GM12874 (cell line): Measurements from ENCODE around the gene CLPTM1L.

ENCODE experiments used
- TF ChIP-seq, protein P1 (sequence below): IDR thresholded peaks from 2 replicates; pipeline ENCODE4 v1.5.1; 2011; ENCODE audit warnings: low read depth, mild to moderate bottlenecking, control low read depth, low read length, moderate library complexity; ENCODE audit not compliant: insufficient read depth

The CLPTM1L gene

DNA sequence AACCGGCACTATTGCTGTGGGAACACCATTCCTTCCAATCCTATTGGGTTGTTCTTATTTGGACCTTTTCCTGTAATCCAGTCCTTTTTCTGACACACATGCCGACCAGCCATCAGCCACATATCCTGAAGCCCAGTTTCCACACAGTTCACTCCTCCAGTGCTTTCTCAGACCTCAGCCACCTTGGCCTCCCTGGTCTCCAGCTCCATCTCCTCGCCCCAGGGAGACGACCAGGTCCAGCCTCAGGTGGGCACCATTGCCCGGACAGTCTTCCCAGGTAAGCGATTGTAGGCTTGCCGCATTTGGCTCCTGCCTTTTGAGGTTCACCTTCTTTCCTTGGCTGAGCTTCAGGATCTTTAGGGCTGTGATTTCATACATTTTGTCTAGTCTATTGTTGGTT is 34.8 kb downstream of the CLPTM1L start:
- TF ChIP-seq, protein P1, sequence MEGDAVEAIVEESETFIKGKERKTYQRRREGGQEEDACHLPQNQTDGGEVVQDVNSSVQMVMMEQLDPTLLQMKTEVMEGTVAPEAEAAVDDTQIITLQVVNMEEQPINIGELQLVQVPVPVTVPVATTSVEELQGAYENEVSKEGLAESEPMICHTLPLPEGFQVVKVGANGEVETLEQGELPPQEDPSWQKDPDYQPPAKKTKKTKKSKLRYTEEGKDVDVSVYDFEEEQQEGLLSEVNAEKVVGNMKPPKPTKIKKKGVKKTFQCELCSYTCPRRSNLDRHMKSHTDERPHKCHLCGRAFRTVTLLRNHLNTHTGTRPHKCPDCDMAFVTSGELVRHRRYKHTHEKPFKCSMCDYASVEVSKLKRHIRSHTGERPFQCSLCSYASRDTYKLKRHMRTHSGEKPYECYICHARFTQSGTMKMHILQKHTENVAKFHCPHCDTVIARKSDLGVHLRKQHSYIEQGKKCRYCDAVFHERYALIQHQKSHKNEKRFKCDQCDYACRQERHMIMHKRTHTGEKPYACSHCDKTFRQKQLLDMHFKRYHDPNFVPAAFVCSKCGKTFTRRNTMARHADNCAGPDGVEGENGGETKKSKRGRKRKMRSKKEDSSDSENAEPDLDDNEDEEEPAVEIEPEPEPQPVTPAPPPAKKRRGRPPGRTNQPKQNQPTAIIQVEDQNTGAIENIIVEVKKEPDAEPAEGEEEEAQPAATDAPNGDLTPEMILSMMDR = no peak

DNA sequence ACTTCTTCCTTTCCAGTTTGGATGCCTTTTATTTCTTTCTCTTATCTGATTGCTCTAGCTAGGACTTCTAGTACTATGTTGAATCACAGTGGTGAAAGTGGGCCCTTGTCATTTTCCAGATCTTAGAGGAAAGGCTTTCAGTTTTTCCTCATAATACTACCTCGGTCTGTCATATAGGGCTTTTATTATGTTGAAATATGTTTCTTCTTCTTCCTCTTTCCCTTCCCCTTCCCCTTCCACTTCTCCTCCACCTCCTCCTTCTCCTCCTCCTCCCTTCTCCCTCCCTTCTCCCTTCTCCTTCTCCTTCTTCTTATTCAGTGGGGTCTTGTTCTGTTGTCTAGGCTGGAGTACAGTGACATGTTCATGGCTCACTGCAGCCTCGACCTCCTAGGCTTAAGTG is 40.9 kb downstream of the CLPTM1L start:
- TF ChIP-seq, protein P1 = no peak

DNA sequence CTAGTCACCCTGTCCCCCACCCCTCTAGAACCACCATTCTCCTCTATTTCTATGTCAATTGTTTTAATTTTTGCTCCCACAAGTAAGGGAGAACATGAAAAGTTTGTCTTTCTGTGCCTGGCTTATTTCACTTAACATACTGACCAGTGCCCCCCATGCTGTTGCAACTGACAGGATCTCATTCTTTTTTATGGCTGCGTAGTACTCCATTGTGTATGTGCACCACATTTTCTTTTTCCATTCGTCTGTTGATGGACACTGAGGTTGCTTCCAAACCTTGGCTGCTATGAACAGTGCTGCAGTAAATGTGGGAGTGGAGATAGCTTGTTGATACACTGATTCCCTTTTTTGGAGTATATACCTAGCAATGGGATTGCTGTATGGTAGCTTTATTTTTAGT is 42.6 kb downstream of the CLPTM1L start:
- TF ChIP-seq, protein P1 = no peak

DNA sequence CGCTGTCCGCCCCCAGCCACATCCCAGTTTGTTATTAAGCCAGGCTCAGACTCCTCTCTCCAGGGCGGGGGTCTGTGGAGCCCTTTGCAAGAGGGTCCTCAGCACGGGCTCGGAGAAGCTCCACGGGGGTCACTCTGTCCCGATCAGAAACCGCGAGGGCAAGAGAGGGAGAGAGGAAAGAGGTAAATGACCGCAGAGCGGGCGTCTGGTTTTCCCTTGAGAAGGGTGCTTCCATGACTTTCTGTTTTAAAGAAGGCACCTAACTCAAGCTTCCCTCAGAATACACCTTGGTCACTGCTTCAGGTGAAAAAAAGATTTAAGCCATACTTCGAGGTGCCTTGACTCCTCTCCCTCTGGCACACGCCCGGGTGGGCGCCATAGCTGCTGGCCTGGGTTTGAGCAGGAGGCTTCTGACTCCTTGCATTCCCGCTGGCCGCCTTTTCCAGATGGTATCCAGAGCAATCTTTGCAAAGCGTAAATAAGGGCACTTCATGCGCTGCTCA is 44.3 kb downstream of the CLPTM1L start:
- TF ChIP-seq, protein P1 = no peak

DNA sequence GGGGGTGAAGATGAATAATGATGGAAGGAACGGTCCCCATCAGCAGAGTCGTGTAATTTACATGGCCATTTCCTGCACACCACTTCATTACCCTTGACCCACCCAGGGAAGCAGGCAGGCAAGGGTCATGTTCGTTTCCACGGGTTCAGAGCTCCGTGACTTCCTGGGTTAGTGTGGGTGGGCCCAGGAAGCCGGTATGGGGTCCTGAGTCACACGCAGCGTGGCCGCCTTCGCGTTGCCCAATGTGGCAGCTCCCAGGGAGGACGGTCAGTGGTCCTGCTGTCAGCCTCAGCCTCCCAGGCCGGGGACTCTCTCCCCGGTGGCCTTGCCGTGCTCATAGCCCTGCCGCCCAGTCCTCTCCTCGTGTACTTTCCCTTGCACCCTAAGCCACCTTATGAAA is 44.9 kb downstream of the CLPTM1L start:
- TF ChIP-seq, protein P1 = no peak

DNA sequence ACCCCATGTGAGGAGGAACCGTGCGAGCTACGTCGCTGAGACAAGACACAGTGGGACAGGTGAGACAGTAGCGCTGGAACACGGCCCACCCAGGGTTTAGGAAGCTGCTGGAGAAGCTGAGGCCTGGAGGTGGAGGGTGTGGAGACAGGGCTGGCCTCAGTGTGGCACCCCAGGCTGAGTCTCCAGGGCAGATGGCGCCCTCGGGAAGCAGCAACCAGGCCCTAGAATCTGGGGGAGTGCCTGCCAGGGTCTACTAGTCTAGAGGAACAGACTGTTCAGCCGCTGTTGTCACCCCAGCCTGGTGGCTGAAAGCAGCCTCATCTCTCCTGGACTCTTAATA is 45.4 kb downstream of the CLPTM1L start:
- TF ChIP-seq, protein P1 = no peak

DNA sequence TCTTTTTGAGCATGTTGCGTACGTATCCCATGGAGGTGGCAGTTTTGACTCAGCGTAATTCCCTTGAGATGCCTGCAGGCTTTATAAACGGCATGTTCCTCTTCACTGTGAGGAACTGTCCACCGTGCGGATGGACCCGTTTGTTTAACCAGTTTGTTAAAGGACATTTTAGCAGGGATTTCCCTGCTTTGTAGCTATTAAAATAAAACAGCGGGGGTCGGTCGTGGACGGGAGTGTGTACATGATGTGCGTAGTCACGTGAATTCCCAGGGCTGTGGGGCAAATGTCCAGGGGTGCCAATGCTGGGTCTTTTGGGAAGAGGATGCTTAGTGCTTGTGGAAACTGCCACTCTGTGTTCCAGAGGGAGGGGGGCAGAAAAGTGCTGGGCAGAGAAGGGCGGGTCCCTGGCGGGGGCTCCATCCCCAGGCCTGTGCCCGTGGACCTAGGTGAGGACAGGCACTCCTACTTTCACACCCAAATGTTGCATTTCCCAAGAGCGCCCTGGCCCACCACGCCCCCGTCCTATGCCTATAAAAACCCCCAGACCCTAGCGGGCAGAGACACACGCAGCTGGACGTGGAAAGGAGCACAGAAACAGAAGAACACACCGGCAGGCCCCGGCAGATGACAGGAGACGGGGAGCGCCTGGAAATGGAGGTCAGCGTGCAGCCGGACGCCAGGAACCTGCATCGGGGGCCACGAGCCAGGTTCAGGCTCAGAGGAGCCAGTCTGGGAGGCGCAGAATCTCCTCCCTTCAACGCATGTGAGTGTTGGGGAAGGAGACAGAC is 46.0 kb downstream of the CLPTM1L start:
- TF ChIP-seq, protein P1 = no peak
